ENCODE data around the gene ZNF576.

DNA sequence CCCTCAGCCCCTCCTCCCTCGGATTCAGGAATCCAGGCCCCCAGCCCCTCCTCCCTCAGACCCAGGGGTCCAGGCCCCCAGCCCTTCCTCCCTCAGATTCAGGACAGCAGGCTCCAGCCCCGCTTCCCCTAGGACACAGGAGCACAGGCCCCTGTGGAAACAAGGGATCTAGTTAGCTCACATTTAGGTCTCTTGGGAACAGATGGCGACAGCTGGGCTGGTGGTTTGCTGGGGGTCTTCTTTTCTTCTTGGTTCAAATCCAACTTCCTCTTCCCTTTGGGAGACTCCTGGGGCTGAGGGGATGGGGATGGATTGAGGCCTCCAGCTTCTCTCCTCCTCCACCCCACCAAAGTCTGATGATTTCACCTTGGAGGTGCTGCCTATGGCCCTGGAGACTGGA, 43.8 kb upstream of the ZNF576 start:
- TF ChIP-seq, protein P1, sequence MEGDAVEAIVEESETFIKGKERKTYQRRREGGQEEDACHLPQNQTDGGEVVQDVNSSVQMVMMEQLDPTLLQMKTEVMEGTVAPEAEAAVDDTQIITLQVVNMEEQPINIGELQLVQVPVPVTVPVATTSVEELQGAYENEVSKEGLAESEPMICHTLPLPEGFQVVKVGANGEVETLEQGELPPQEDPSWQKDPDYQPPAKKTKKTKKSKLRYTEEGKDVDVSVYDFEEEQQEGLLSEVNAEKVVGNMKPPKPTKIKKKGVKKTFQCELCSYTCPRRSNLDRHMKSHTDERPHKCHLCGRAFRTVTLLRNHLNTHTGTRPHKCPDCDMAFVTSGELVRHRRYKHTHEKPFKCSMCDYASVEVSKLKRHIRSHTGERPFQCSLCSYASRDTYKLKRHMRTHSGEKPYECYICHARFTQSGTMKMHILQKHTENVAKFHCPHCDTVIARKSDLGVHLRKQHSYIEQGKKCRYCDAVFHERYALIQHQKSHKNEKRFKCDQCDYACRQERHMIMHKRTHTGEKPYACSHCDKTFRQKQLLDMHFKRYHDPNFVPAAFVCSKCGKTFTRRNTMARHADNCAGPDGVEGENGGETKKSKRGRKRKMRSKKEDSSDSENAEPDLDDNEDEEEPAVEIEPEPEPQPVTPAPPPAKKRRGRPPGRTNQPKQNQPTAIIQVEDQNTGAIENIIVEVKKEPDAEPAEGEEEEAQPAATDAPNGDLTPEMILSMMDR (conservative IDR thresholded peaks at IDR 0.05 in 1 of 2, IDR thresholded peaks at IDR 0.05 in 1 of 2; ENCODE audit: extremely low read depth in 1 of 2, insufficient read depth in 1 of 2, low read depth in 1 of 2, low read length in 2 of 2) = no peak
- no peak for TF ChIP-seq EZH2 (IDR thresholded peaks at IDR 0.05; ENCODE audit: borderline replicate concordance, low read length)
